Measurements from ENCODE around the gene ATP11C. TPM values are rescaled to one million over a fixed set of nuclear protein-coding genes. Genes with fewer than 3 reads are reported as not detected.
"Not testable (repeated sequence)": the region's sequence is repeated elsewhere in the genome, so short reads cannot be mapped to it uniquely, and the experiment has no call there.

ATP11C gene
- total RNA-seq, 4 donors from 2014 or later: 35.6 to 67.9 (median 52.4) TPM

DNA sequence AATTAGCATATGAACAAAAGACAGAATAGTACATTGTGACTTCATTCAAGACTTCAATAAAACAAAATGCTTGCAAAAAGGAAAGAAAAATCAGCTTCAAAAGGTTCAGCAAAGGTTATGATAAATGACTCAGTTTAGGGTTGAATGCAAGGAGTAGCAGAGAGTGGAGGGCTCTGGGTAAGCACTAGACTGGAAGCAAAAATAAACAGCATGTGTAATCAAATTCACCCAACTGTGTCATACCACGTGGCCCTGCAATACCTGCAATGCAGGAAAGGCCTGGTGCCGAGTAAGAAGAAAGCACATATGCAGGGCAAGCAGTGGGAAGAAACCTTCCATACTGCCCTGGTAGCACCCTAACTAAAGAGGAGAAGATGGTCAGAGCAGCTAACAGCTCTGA, 88.7 kb downstream of the ATP11C start:
- H3K4me1 ChIP-seq: no peaks in the 10 kb centered on the region
- H3K27me3 ChIP-seq: no peaks in the 10 kb centered on the region
- H3K4me3 ChIP-seq: no peak overlapping the region
- no peaks in the 10 kb centered on the region for H3K36me3 ChIP-seq
- DNase-seq: no peak
- intact Hi-C loops (cut with DNase I; ENCODE audit: low total_unique reads): no loop called here
- H3K9me3 ChIP-seq: no peaks in the 10 kb centered on the region
- TF ChIP-seq POLR2A (IDR thresholded peaks at IDR 0.05): no peak
- TF ChIP-seq, protein P1, sequence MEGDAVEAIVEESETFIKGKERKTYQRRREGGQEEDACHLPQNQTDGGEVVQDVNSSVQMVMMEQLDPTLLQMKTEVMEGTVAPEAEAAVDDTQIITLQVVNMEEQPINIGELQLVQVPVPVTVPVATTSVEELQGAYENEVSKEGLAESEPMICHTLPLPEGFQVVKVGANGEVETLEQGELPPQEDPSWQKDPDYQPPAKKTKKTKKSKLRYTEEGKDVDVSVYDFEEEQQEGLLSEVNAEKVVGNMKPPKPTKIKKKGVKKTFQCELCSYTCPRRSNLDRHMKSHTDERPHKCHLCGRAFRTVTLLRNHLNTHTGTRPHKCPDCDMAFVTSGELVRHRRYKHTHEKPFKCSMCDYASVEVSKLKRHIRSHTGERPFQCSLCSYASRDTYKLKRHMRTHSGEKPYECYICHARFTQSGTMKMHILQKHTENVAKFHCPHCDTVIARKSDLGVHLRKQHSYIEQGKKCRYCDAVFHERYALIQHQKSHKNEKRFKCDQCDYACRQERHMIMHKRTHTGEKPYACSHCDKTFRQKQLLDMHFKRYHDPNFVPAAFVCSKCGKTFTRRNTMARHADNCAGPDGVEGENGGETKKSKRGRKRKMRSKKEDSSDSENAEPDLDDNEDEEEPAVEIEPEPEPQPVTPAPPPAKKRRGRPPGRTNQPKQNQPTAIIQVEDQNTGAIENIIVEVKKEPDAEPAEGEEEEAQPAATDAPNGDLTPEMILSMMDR (IDR thresholded peaks at IDR 0.05): no peak
- no peak overlapping the region for H3K27ac ChIP-seq

DNA sequence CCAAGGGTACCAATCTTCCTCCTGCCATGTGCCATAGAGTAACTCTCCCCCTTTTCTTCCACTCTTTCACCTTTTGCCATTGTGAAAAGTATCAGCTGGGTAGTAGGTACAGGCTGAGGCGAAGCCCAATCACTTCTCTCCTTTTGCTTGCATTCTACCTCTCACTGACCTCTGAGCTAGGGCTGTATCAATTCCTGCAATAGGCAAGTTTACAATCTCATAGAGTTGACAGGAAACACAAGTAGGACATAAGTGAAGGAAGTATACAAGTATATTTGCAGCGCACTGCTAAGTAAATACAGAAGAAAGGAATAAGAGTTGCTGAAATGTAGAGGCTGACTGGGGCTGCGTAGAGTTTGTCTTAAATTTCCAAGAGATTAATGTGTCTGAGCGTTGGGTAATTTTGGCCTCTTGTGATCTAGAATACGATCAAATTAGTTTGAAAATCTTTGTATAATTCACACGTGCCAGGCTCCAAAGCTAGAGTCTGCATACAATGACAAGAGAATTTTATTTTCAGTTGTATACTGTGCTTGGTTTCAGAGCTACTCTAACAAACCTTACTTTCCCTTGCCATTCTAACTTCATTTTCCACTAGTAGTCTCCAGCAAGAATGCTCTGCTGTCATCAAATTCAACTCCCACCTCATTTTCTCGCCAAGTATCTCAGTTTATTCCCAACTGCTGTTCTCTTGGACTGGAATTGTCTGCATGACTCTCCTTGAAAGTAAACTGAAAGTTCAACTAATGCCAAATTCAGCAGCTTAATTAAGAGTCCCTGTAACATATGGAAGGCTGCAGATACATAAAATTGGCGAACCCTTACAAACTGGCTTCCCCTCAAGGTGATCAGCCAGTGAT, 90.3 kb downstream of the ATP11C start:
- DNase-seq: no peak

DNA sequence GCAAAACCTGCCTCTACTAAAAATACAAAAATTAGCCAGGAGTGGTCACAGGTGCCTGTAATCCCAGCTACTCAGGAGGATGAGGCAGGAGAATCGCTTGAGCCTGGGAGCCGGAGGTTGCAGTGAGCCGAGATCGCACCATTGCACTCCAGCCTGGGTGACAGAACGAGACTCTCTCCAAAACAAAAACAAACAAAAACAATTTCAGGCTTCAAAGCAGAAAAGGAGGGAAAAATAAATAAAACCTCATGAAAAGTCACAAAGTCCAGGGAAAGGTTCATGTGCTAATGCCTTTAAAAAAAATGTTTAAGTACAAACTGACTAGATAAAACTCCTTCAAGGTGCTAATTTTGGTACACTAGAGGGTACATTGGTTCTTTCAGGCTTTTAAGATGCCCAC, 96.5 kb downstream of the ATP11C start:
- H3K27me3 ChIP-seq; intact Hi-C loops (cut with DNase I; ENCODE audit: low total_unique reads): not testable (repeated sequence)

More for the DNA sequence above, 90.3 kb downstream of the ATP11C start:
- H3K4me1 ChIP-seq: no peaks in the 10 kb centered on the region
- TF ChIP-seq, protein P1 (IDR thresholded peaks at IDR 0.05): no peak
- TF ChIP-seq POLR2A (IDR thresholded peaks at IDR 0.05): no peak
- H3K27ac ChIP-seq: no peak overlapping the region
- H3K27me3 ChIP-seq: no peaks in the 10 kb centered on the region
- H3K4me3 ChIP-seq: no peak overlapping the region
- no peaks in the 10 kb centered on the region for H3K9me3 ChIP-seq
- no peaks in the 10 kb centered on the region for H3K36me3 ChIP-seq
- intact Hi-C loops (cut with DNase I; ENCODE audit: low total_unique reads): no loop called here

DNA sequence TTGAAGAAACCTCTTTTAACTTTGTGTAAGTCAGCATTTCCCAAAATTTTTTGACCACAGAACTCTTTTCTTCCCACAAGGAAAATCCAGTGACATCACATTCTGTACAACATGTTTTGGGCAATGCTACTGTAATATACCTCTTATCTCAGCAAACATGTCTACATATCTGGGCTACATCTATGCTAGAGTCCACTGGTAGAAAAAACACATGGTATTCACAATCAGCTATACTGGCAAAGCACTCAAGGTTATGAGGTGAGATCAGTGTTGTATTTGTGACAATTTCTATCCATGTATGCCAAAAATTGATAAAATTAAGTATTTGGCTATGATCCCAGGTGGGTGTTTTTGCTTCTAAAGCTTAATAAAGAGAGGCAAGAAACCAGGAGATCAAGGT, 98.0 kb downstream of the ATP11C start:
- intact Hi-C loops (cut with DNase I; ENCODE audit: low total_unique reads): no loop called here
- no peak for TF ChIP-seq POLR2A (IDR thresholded peaks at IDR 0.05)
- TF ChIP-seq, protein P1 (IDR thresholded peaks at IDR 0.05): no peak
- H3K9me3 ChIP-seq: no peaks in the 10 kb centered on the region

More for the DNA sequence above, 96.5 kb downstream of the ATP11C start:
- H3K4me1 ChIP-seq, H3K4me3 ChIP-seq, H3K36me3 ChIP-seq, H3K27ac ChIP-seq, DNase-seq, H3K9me3 ChIP-seq: not testable (repeated sequence)

DNA sequence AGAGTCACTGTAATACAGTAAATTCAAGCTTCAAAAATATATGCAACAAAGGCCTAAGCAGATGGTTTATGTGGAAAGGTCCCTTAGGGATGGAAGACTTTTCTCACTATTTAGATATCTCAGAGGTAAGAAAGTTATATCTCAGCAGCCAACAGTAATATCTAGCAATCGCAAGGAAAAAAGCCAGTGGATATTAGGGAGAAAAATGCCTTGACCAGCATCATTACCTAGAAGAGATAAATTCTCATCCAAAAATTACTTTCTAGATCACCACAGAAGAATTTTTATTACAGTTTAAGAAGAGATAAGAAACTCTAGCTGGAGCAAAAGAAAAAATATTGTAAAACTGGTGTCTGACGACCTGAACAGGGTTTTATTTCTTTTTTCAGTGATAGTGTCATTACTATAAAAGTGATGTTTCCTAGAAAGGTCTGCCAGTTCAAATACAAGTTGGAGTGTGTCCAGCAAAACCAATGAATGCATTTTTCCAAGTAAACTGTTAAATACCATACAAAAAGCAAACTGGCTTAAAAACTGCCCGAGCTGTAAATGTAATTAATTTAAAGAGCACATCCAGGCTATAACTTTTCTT, 100.0 kb downstream of the ATP11C start:
- H3K4me3 ChIP-seq: no peak overlapping the region
- H3K27me3 ChIP-seq: no peaks in the 10 kb centered on the region
- H3K27ac ChIP-seq: no peak overlapping the region
- no peaks in the 10 kb centered on the region for H3K36me3 ChIP-seq
- no peak for TF ChIP-seq POLR2A (IDR thresholded peaks at IDR 0.05)
- TF ChIP-seq, protein P1 (IDR thresholded peaks at IDR 0.05): no peak
- intact Hi-C loops (cut with DNase I; ENCODE audit: low total_unique reads): no loop called here
- no peak for DNase-seq
- no peaks in the 10 kb centered on the region for H3K4me1 ChIP-seq
- H3K9me3 ChIP-seq: no peaks in the 10 kb centered on the region

More for the DNA sequence above, 98.0 kb downstream of the ATP11C start:
- Histone ChIP-seq H3K36me3 (no peaks in the 10 kb centered on the region), H3K4me3 (no peak overlapping the region), H3K4me1 (no peaks in the 10 kb centered on the region), H3K27me3 (no peaks in the 10 kb centered on the region), H3K27ac (no peak overlapping the region)
- no peak for DNase-seq

Measured in uterus (tissue), 4 donors.